HG02852 (cell line): Measurements from ENCODE around the gene TMEM63A.
"Not testable (repeated sequence)": the region's sequence is repeated elsewhere in the genome, so short reads cannot be mapped to it uniquely, and the experiment has no call there.

Source experiments
- ATAC-seq: cut with Tn5 transposase; IDR thresholded peaks from one replicate; pipeline ENCODE4 v1.9.1; 2021; ENCODE audit warnings: mild to moderate bottlenecking, moderate library complexity; ENCODE audit not compliant: unreplicated experiment

Gene TMEM63A

GRCh38 chr1:225846331-225847310, 35.6 kb downstream of the TMEM63A start:
- no peak for ATAC-seq

DNA sequence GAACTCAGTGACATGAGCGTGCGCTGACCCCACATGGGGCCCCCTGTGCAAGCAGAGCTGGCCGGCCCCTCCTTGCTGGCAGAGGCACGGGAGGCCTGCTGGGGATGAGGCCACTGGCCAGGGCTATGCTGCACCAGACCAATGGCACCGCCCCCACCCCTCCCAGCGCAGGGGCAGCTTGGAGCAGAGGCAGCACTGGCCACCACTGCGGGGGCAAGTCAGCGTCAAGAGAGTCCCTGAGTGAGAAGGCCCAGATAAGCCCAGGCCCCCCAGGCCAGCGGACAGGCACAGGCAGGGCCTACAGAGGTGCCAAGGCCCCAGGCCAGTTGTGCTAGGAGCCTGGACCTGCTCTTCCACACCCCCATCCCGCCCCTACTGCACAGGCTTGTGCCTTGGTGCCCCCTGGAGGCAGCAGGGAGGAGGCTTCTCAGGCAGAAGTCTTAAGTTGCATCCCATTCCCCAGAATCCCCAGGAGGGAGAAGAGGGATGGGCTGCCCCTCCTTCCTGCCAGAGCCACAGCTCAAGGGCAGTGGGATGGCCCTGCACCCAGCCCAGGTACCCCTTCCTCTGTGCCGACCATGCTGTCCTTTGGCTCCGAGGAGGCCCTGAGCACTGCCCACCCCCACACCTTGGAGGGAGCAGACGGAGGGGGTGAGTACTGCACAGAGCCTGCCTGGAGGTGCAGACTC, 36.5 kb downstream of the TMEM63A start:
- no peak for ATAC-seq

- no peak for ATAC-seq
Measured at GRCh38 chr1:225845097-225845496, 37.1 kb downstream of the TMEM63A start.

DNA sequence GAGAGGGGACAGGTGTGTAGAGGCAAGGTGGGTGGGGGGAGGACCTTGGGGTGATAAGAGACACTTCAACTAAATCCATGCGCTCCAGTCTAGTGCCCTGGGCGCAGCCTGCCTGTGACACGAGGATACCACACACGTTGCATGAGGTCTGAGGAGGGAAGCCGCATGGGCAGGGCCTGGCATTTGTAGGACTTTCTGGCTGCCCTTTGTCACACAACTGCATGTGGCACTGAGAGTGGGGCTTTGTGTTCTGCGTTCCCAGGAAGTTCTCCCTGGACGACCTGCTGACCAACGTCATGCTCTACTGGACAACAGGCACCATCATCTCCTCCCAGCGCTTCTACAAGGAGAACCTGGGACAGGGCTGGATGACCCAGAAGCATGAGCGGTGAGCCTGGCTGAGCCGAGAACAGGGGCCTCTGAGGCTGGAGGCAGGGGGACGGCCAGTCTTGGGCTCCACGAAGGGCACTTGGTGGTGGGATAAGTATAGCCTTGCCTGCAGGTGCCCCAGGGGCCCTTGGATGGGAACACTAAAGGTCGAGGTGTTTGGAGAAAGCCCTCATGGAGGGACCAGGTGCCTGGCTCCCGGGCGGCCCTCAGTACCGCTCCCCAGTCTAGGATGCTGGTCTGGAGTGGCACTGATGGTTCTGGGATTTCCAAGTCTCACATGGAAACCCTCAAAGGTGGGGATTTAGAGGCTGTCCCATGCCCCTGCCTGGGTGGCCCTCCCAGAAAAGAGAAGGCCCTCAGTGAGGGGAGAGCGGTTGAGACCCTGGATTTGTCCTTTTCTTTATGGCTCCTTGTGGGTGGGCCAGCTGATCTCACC, 37.7 kb downstream of the TMEM63A start:
- ATAC-seq: no peak

GRCh38 chr1:225843426-225843795, 38.8 kb downstream of the TMEM63A start:
- no peak for ATAC-seq

GRCh38 chr1:225842788-225843425, 39.3 kb downstream of the TMEM63A start:
- ATAC-seq: no peak

- ATAC-seq: no peak
Measured at GRCh38 chr1:225842074-225842473, 40.1 kb downstream of the TMEM63A start.

DNA sequence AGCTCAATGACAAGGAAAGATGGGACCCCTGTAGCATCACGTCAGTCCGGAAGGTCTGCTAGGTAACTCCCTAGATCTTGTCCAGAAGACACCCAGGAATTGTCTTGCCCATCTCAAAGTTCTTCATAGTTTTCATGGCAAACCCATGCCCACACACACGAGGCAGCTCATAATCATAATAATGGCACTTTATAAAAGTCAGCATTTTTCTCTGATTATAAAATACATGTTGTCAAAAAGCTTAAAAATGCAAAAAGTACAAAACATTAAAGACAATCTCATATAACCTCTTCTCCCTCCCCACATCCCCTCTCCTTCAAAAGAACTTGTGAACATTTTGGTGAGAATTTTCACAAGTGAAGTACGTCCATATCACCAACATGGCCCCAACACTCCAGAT, 41.5 kb downstream of the TMEM63A start:
- ATAC-seq: no peak

DNA sequence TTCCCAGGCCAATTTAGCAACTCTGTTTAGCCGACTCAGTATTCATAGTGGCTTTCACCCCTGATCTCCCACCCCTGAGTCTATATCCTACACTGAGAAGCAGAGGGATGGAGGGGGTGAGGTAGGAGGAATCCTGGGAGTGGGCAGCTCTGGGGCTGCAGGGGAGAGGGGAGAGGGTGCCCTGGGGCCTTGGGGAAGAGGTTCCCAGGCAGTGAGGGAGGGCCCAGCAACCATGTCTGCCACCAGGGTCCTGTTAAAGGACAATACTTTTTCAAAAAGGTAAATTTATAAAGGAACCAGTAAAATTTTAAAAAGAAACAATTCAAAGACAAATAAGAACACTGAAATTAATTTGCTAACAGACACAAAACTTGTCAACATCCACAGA, 42.0 kb downstream of the TMEM63A start:
- ATAC-seq: no peak

GRCh38 chr1:225838793-225839192, 43.4 kb downstream of the TMEM63A start:
- ATAC-seq: no peak

GRCh38 chr1:225836296-225836695, 45.9 kb downstream of the TMEM63A start:
- not testable (repeated sequence) for ATAC-seq

GRCh38 chr1:225835856-225836255, 46.3 kb downstream of the TMEM63A start:
- no peak for ATAC-seq

GRCh38 chr1:225834417-225835329, 47.5 kb downstream of the TMEM63A start:
- ATAC-seq: no peak

DNA sequence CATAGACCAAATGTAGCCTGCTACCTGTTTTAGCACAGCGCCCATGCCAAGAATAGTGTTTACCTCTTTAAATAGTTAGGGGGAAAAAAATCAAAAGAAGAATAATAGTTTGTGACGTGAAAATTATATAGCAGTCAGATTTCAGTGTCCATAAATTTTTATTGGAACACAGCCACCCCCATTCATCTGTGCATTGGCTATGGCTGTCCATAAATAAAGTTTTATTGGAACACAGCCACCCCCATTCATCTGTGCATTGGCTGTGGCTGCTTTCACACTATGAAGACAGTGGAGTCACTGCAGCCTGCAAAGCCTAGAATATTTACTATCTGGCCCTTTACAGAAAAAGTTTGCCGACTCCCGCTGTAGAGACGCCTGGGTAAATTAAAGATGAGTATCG, 51.3 kb downstream of the TMEM63A start:
- no peak for ATAC-seq

DNA sequence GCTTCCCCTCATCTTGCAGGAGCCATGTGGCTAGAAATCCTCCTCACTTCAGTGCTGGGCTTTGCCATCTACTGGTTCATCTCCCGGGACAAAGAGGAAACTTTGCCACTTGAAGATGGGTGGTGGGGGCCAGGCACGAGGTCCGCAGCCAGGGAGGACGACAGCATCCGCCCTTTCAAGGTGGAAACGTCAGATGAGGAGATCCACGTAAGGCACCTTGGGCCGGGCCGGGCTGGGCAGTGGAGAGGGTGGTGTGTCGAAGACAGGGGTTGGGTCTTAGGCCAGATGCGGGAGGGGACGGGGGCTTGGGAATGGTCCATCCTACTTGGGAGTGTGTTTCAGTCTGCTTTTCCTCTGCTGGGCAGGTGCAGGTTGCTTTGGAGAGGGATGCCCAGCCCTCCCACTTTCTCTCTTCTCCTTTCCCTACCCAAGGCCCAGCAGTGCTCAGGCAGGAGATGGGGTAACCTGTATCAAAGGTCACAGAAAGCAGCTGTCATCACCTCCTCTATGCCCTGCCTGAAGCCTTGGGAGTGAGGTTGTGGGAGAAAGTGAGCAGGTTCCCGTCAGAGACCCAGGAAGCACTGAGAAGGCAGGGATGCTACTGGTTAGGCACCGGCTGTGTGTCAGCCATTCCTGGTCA, 53.4 kb downstream of the TMEM63A start:
- ATAC-seq: no peak

DNA sequence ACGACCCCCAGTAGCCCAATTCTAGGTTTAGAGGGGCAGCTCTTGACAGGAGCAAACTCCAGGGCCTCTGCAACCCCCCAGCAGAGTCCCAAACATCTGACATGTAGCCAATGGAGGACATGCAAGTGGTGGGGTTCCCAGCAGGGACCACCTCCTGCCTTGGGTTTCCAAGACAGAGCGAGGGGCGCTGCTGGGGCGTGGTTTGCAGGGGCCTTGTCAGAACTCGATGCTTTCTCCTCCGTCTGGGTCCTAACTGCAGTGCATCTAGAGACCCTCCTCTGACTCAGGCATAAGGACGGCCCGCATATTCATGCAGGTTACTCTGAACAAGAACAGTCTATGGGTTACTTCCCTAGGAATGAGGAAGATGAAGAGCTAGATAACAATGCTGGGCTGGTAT, 55.1 kb downstream of the TMEM63A start:
- ATAC-seq: no peak

DNA sequence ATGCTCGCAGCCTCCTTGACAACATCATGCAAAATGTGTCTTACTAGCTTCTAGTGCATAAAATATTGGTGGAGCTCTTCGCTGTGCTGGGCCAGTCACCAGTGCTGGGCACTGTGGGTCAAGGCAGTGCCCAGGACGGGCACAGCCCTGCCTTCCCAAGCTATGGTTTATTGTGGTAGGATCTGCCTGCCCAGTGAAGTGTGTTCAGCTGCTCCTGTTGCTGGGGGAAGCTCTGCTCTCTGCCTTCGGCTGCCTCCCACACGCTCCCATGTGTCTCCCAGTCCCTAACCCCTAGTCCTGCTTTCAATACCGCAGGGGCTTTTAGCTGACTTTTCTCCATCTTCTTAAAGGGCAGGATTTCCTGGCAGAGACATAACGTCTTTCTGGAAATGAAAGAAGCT, 56.6 kb downstream of the TMEM63A start:
- no peak for ATAC-seq

DNA sequence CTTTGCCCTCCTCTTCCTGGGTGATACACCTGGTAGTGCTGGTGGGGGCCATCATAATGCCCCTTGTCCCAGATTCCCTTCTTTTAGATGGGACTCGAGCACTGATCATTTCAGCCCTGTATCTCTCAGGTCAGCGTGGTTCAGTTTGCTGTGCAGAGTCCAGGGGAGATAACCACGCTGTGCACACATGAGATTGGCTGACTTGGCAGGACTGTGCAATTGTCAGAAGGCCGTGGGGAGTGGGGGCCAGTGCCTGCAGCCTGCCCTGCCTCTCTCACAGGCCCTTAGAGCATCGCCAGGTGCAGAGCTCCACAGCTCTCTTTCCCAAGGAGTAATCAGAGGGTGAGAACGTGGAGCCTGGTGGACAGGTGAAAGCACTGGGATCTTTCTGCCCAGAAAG, 57.1 kb downstream of the TMEM63A start:
- no peak for ATAC-seq

- ATAC-seq: no peak
Measured at GRCh38 chr1:225824533-225824941, 57.6 kb downstream of the TMEM63A start.
